Stimulated activated CD8-positive, alpha-beta memory T cell treated with anti-CD3 and anti-CD28 coated beads, Interleukin-12 subunit alpha, Interleukin-12 subunit beta, amount 100 ng/mL, for 24 hours (primary cell): ENCODE measurements around the gene OTUD3.
"Not testable (repeated sequence)": the region's sequence is repeated elsewhere in the genome, so short reads cannot be mapped to it uniquely, and the experiment has no call there.

Source experiments
- DNase-seq: peaks from one replicate; pipeline ENCODE4 v3.0.0-alpha.2; 2020; ENCODE audit errors: extremely low read depth

Gene OTUD3

GRCh38 chr1:19882111-19883071 is at the start of gene OTUD3:
OTUD3 (plus strand) TSS chr1:19882395; CDS start chr1:19882514, 119 bp downstream.
- DNase-seq: peak; percentile 82

- DNase-seq: no peak
Observed at GRCh38 chr1:19835578-19835977, 46.6 kb upstream of the OTUD3 start.

GRCh38 chr1:19837866-19838265 is 44.3 kb upstream of the OTUD3 start:
- DNase-seq: no peak

GRCh38 chr1:19840228-19840627 is 42.0 kb upstream of the OTUD3 start:
- no peak for DNase-seq

GRCh38 chr1:19844731-19845495 is 37.3 kb upstream of the OTUD3 start:
- no peak for DNase-seq

- no peak for DNase-seq
Observed at GRCh38 chr1:19845555-19845954, 36.6 kb upstream of the OTUD3 start.

- no peak for DNase-seq
Observed at GRCh38 chr1:19846338-19846737, 35.9 kb upstream of the OTUD3 start.

GRCh38 chr1:19847334-19847733 is 34.9 kb upstream of the OTUD3 start:
- DNase-seq: not testable (repeated sequence)

- DNase-seq: not testable (repeated sequence)
Observed at GRCh38 chr1:19849307-19849706, 32.9 kb upstream of the OTUD3 start.

GRCh38 chr1:19850214-19850613 is 32.0 kb upstream of the OTUD3 start:
- no peak for DNase-seq

- DNase-seq: no peak
Observed at GRCh38 chr1:19852036-19852435, 30.2 kb upstream of the OTUD3 start.

- no peak for DNase-seq
Observed at GRCh38 chr1:19854866-19855265, 27.3 kb upstream of the OTUD3 start.

GRCh38 chr1:19858893-19859292 is 23.3 kb upstream of the OTUD3 start:
- DNase-seq: no peak

GRCh38 chr1:19859876-19860275 is 22.3 kb upstream of the OTUD3 start:
- no peak for DNase-seq

GRCh38 chr1:19860418-19860817 is 21.8 kb upstream of the OTUD3 start:
- no peak for DNase-seq

GRCh38 chr1:19861034-19861433 is 21.2 kb upstream of the OTUD3 start:
- DNase-seq: no peak

- no peak for DNase-seq
Observed at GRCh38 chr1:19861842-19862530, 20.2 kb upstream of the OTUD3 start.

- DNase-seq: no peak
Observed at GRCh38 chr1:19862944-19863343, 19.3 kb upstream of the OTUD3 start.

- no peak for DNase-seq
Observed at GRCh38 chr1:19864570-19865160, 17.5 kb upstream of the OTUD3 start.

- DNase-seq: no peak
Observed at GRCh38 chr1:19866029-19866428, 16.2 kb upstream of the OTUD3 start.

GRCh38 chr1:19866758-19867157 is 15.4 kb upstream of the OTUD3 start:
- DNase-seq: no peak

GRCh38 chr1:19868575-19868974 is 13.6 kb upstream of the OTUD3 start:
- not testable (repeated sequence) for DNase-seq
